Endothelial cell of umbilical vein (primary cell): ENCODE measurements around the gene CCDC15. TPM values are rescaled to one million over a fixed set of nuclear protein-coding genes. Genes with fewer than 3 reads are reported as not detected.

ENCODE experiments used
- BruUV-seq: library from RNA; stranded (reverse); fragments of 400-500 nt; replicated peaks from 2 replicates; lab custom pipeline; 2021; lab: Mats Ljungman, UMichigan
- CTCF ChIA-PET: fragments of 300-600, 350-600 bp; sonication (Branson Sonifier 250); formaldehyde crosslinking; loops from one replicate; lab custom pipeline; 2021; ENCODE audit warnings: antibody characterized with exemption, inconsistent platforms; lab: Charles Lee
- POLR2A ChIA-PET: fragments of 300-600, 350-600 bp; sonication (Branson Sonifier 250); formaldehyde crosslinking; loops from one replicate; lab custom pipeline; 2021; ENCODE audit warnings: antibody characterized with exemption, inconsistent platforms; lab: Charles Lee
- DNase-seq: peaks from one replicate; pipeline ENCODE4 v3.0.0-alpha.2; 2011; ENCODE audit warnings: low read depth, low spot score
- FAIRE-seq: peaks from 2 replicates; lab custom pipeline; 2011; peaks lifted over from hg19 to GRCh38; lab: Jason Lieb, UNC
- H2AFZ ChIP-seq: 2 replicates; pipeline ENCODE4 v1.6.0; 2012; ENCODE audit warnings: low read depth, low read length, control low read depth, inconsistent platforms
- H3K27ac ChIP-seq: 2 replicates; pipeline ENCODE4 v1.5.1; 2011; ENCODE audit warnings: low read depth, mild to moderate bottlenecking, control low read depth, low read length, moderate library complexity; ENCODE audit not compliant: insufficient read depth
- H3K27me3 ChIP-seq, 2 experiments: 2 replicates each; pipeline versions ENCODE4 v1.6.0 to v1.6.1; 2011; ENCODE audit warnings: low read length in 2 of 2, mixed read lengths in 1 of 2; ENCODE audit not compliant: control insufficient read depth in 2 of 2, insufficient read depth in 2 of 2
- H3K36me3 ChIP-seq, 2 experiments: 2 replicates in 1 of 2; 3 replicates in 1 of 2; pipeline ENCODE4 v1.5.1; 2011; ENCODE audit warnings: low read length in 2 of 2, mild to moderate bottlenecking in 1 of 2, moderate library complexity in 1 of 2; ENCODE audit not compliant: control insufficient read depth in 2 of 2, insufficient read depth in 2 of 2; ENCODE audit errors: extremely low read depth in 1 of 2
- H3K4me1 ChIP-seq: 3 replicates; pipeline ENCODE4 v1.5.1; 2011; ENCODE audit warnings: mild to moderate bottlenecking, low read length; ENCODE audit not compliant: control insufficient read depth, insufficient read depth; ENCODE audit errors: extremely low read depth
- H3K4me2 ChIP-seq: 2 replicates; pipeline ENCODE4 v1.6.1; 2011; ENCODE audit warnings: low read length, control low read depth, mixed read lengths; ENCODE audit not compliant: insufficient read depth
- H3K4me3 ChIP-seq, 3 experiments: fragments of 200-600 bp in 1 of 3; sonication (generic), shearing (Covaris generic) in 1 of 3; replicated peaks in 1 of 3; 2 replicates each; pipeline ENCODE4 v1.5.1; 2011 to 2016; ENCODE audit warnings: control low read depth in 3 of 3, low read length in 3 of 3, mild to moderate bottlenecking in 2 of 3, inconsistent platforms in 1 of 3, low read depth in 1 of 3, moderate library complexity in 1 of 3; ENCODE audit not compliant: insufficient read depth in 1 of 3
- H3K79me2 ChIP-seq: 2 replicates; pipeline ENCODE4 v1.6.0; 2012; ENCODE audit warnings: low read length, inconsistent platforms; ENCODE audit not compliant: control insufficient read depth, insufficient read depth
- H3K9ac ChIP-seq: replicated peaks from 2 replicates; pipeline ENCODE3; 2011; ENCODE audit warnings: low read length, control low read depth; ENCODE audit not compliant: insufficient read depth; ENCODE audit errors: extremely low read depth
- H3K9me1 ChIP-seq: replicated peaks from 3 replicates; pipeline ENCODE4 v1.6.0; 2011; ENCODE audit warnings: mild to moderate bottlenecking, low read length; ENCODE audit not compliant: control insufficient read depth, insufficient read depth; ENCODE audit errors: extremely low read depth
- H3K9me3 ChIP-seq: replicated peaks from 2 replicates; pipeline ENCODE4 v1.5.1; 2012; ENCODE audit warnings: low read length, inconsistent platforms; ENCODE audit not compliant: control insufficient read depth, insufficient read depth
- H4K20me1 ChIP-seq: replicated peaks from 2 replicates; pipeline ENCODE3; 2011; ENCODE audit warnings: mild to moderate bottlenecking, low read length; ENCODE audit not compliant: control insufficient read depth, insufficient read depth; ENCODE audit errors: extremely low read depth
- CTCF ChIP-seq, 2 donors: IDR thresholded peaks; 1 replicate in 1 of 2; 2 replicates in 1 of 2; pipeline ENCODE4 v1.5.1; 2011; ENCODE audit warnings: low read length in 2 of 2, mild to moderate bottlenecking in 2 of 2, moderate library complexity in 2 of 2, control low read depth in 1 of 2, inconsistent platforms in 1 of 2, low read depth in 1 of 2; ENCODE audit not compliant: insufficient read depth in 1 of 2; ENCODE audit errors: extremely low read depth in 1 of 2
- EZH2 ChIP-seq: IDR thresholded peaks from 2 replicates; pipeline ENCODE4 v1.6.1; 2012; ENCODE audit warnings: borderline replicate concordance, low read depth, mild to moderate bottlenecking, moderate library complexity, low read length, inconsistent platforms; ENCODE audit not compliant: severe bottlenecking
- FOS ChIP-seq: IDR thresholded peaks from 2 replicates; pipeline ENCODE4 v1.6.1; 2011; ENCODE audit warnings: mild to moderate bottlenecking, low read length, moderate library complexity, borderline replicate concordance; ENCODE audit not compliant: insufficient read depth
- GATA2 ChIP-seq: IDR thresholded peaks from 2 replicates; pipeline ENCODE4 v1.7.0; 2011; ENCODE audit warnings: low read depth, mild to moderate bottlenecking, moderate library complexity, mixed read lengths, low read length; ENCODE audit not compliant: insufficient read length, insufficient read depth
- JUN ChIP-seq: IDR thresholded peaks from 2 replicates; pipeline ENCODE4 v1.6.1; 2011; ENCODE audit warnings: borderline replicate concordance, low read depth; ENCODE audit not compliant: insufficient read length, insufficient read depth
- MAX ChIP-seq: IDR thresholded peaks from 2 replicates; pipeline ENCODE4 v1.6.1; 2011; ENCODE audit not compliant: insufficient read depth, insufficient read length
- MYC ChIP-seq: IDR thresholded peaks from one replicate; pipeline ENCODE4 v1.6.1; 2011; ENCODE audit warnings: mild to moderate bottlenecking, low read depth, low read length
- POLR2A ChIP-seq: IDR thresholded peaks from 2 replicates; pipeline ENCODE4 v1.6.1; 2012; ENCODE audit warnings: low read depth, mild to moderate bottlenecking, control low read depth, low read length
- POLR2AphosphoS5 ChIP-seq: IDR thresholded peaks from 2 replicates; pipeline ENCODE4 v1.6.1; 2012; ENCODE audit warnings: low read depth, mild to moderate bottlenecking, control low read depth, low read length, moderate library complexity; ENCODE audit not compliant: insufficient read depth
- dilution Hi-C: fragments of 300-500 bp; cut with MboI; formaldehyde crosslinking; loops from one replicate; pipeline ENCODE4 v1.15.0; 2019; ENCODE audit warnings: low sequenced_read_pairs; ENCODE audit not compliant: extremely low pct_ligation_motif_present
- intact Hi-C: fragments of 100-400 bp; cut with micrococcal nuclease; formaldehyde crosslinking; loops from one replicate; pipeline ENCODE4 v1.10.0; 2022
- polyA plus RNA-seq, 4 experiments: library from polyadenylated mRNA; depleted of rRNA in 3 of 4; stranded (reverse) in 3 of 4; unstranded in 1 of 4; fragments of >200 nt; gene quantifications; 2 replicates each; pipeline versions ENCODE4 v1.2.1 to v1.2.3, GENCODE V29; 2011 to 2012; ENCODE audit warnings: missing spikeins in 1 of 4
- total RNA-seq: library from RNA; stranded (reverse); gene quantifications from 2 replicates; pipeline ENCODE4 v1.2.3, GENCODE V29; 2021

Gene CCDC15
- total and polyA plus RNA-seq, 2 donors (not counting 3 experiments of a cell fraction or from before 2014, with no cell fraction given) = 0.75 to 3.8 TPM

- intact Hi-C loops = no loop called here
- Histone ChIP-seq H4K20me1 (no peaks in the 10 kb centered on the region), H3K9ac (no peak overlapping the region), H2AFZ (no peak overlapping the region), H3K27ac (no peak overlapping the region), H3K9me1 (no peaks in the 10 kb centered on the region), H3K9me3 (no peaks in the 10 kb centered on the region), H3K27me3 (no peaks in the 10 kb centered on the region), H3K4me1 (peaks cover 6% of the 10 kb centered on the region), H3K79me2 (no peaks in the 10 kb centered on the region), H3K4me2 (no peak overlapping the region), H3K36me3 (no peaks in the 10 kb centered on the region), H3K4me3 (no peak overlapping the region)
- no TSS peak for BruUV-seq
- dilution Hi-C loops = no loop called here
- DNase-seq (no peak), FAIRE-seq (no peak)
- POLR2A ChIA-PET = no interaction called here
- CTCF ChIA-PET = no interaction called here
- TF ChIP-seq POLR2AphosphoS5 (no peak), MAX (no peak), GATA2 (no peak), POLR2A (no peak), FOS (no peak), MYC (no peak), JUN (no peak), CTCF (IDR thresholded peaks at IDR 0.05; ENCODE audit: extremely low read depth in 1 of 2, insufficient read depth in 1 of 2, low read depth in 1 of 2, low read length in 2 of 2) (no peak), EZH2 (no peak)
Observed at GRCh38 chr11:124930799-124931198, 23.2 kb upstream of the CCDC15 start.
